Endodermal cell (in vitro differentiated cells): Measurements from ENCODE around the gene DRICH1. TPM values are rescaled to one million over a fixed set of nuclear protein-coding genes. Genes with fewer than 3 reads are reported as not detected.

Experiments
- total RNA-seq, 2 donors: library from RNA; stranded (reverse); fragmentation: NEBNext Ultra II Directional in 1 of 2; extraction: Animal tissue kit (Norgen Biotek cat#: 25700) in 1 of 2; gene quantifications; 2 replicates in 1 of 2; 3 replicates in 1 of 2; pipeline ENCODE4 v1.2.1, GENCODE V29; 2021

DRICH1 gene
- total RNA-seq, 2 donors from 2014 or later: 0.24 TPM; not detected in 1

Other genes starting within 250 kb of the DRICH1 start
- gene IGLL1, start 52.0 kb downstream of the DRICH1 start, total RNA-seq: not detected
- not detected for gene RGL4, start 58.7 kb upstream of the DRICH1 start, total RNA-seq
- gene ZNF70, start 118.8 kb upstream of the DRICH1 start, total RNA-seq: 1 to 10 TPM; 4.7 to 5.7 TPM
- gene VPREB3, start 122.1 kb upstream of the DRICH1 start, total RNA-seq: not detected
- 1 to 10 TPM; 1.5 to 2.2 TPM for gene C22orf15, start 130.7 kb upstream of the DRICH1 start, total RNA-seq
- gene CHCHD10, start 135.7 kb upstream of the DRICH1 start, total RNA-seq: 100 to 1,000 TPM in 1 of 2 donors, 10 to 100 TPM in 1; 76.1 to 103 TPM
- gene MMP11, start 140.5 kb upstream of the DRICH1 start, total RNA-seq: 10 to 100 TPM in 1 of 2 donors, 1 to 10 TPM in 1; 9.7 to 14.3 TPM
- 100 to 1,000 TPM; 136 to 148 TPM for gene SMARCB1, start 154.6 kb upstream of the DRICH1 start, total RNA-seq
- 1 to 10 TPM; 6.3 to 7.6 TPM for gene DERL3, start 206.7 kb upstream of the DRICH1 start, total RNA-seq
- 10 to 100 TPM; 13.1 to 14.8 TPM for gene SLC2A11, start 225.6 kb upstream of the DRICH1 start, total RNA-seq